ENCODE data around the gene DCBLD1. TPM values are rescaled to one million over a fixed set of nuclear protein-coding genes. Genes with fewer than 3 reads are reported as not detected.

The DCBLD1 gene
- total and polyA plus RNA-seq, 2 donors (not counting 3 experiments of a cell fraction or from before 2014, with no cell fraction given), result 30.2 to 44.3 TPM

DNA sequence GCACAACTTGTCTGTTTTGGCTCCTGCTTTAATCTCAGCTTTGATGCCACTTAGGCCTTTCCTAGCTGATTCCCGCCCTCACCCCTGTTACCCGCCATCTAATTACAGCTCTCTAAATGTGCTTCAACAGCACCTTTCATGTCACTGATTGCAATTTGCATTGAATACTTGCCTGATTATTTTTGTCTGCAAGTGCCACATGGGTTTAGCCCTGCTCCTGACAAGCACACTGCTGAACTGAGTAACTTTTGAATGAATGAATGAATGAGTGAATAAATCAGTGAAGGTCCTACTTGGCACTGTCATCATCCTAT is 591 bp upstream of the DCBLD1 start:
- Histone ChIP-seq H3K79me2 (ENCODE audit: control insufficient read depth, insufficient read depth, low read length) (peaks cover 40% of the 10 kb centered on the region), H3K4me2 (ENCODE audit: insufficient read depth, low read length) (peak overlapping the region; percentile 57), H3K36me3 (ENCODE audit: control insufficient read depth in 2 of 2, extremely low read depth in 1 of 2, insufficient read depth in 2 of 2, low read length in 2 of 2) (peaks cover 0 to 3% of the 10 kb centered on the region in 2 experiments), H3K9me1 (replicated peaks; ENCODE audit: control insufficient read depth, extremely low read depth, insufficient read depth, low read length) (no peaks in the 10 kb centered on the region), H4K20me1 (replicated peaks; ENCODE audit: control insufficient read depth, extremely low read depth, insufficient read depth, low read length) (no peaks in the 10 kb centered on the region), H3K4me3 (replicated peaks in 1 of 3; ENCODE audit: insufficient read depth in 1 of 3, low read depth in 1 of 3, low read length in 3 of 3) (peak overlapping the region; percentile 53 to 92 (median 55)), H3K4me1 (ENCODE audit: control insufficient read depth, extremely low read depth, insufficient read depth, low read length) (peaks cover 28% of the 10 kb centered on the region), H2AFZ (ENCODE audit: low read depth, low read length) (peak overlapping the region; percentile 97), H3K27me3 (ENCODE audit: control insufficient read depth in 2 of 2, insufficient read depth in 2 of 2, low read length in 2 of 2) (no peaks in the 10 kb centered on the region), H3K27ac (ENCODE audit: insufficient read depth, low read depth, low read length) (peak overlapping the region; percentile 62), H3K9me3 (replicated peaks; ENCODE audit: control insufficient read depth, insufficient read depth, low read length) (no peaks in the 10 kb centered on the region), H3K9ac (replicated peaks; ENCODE audit: extremely low read depth, insufficient read depth, low read length) (peak overlapping the region; percentile 97)
- ChIA-PET POLR2A (interaction anchor here (2.7 kb wide), 1 partner anchor 10 kb away, joined by 11 read pairs; no protein-coding TSS in a partner anchor), CTCF (interaction anchor here (0.8 to 5.8 kb wide), 7 partner anchors 10 to 79 kb away, joined by 3 to 47 read pairs (median 12); no protein-coding TSS in a partner anchor)
- intact Hi-C loops (cut with micrococcal nuclease), result loop anchor here (1.0 to 2.0 kb wide), 6 partner anchors 18 to 120 kb away; partner anchors contain the start of gene GOPC
- DNase-seq (ENCODE audit: low read depth, low spot score) (no peak), FAIRE-seq (no peak)
- dilution Hi-C loops (cut with MboI; ENCODE audit: extremely low pct_ligation_motif_present, low sequenced_read_pairs), result no loop called here
- no peak for TF ChIP-seq POLR2AphosphoS5 (IDR thresholded peaks at IDR 0.05; ENCODE audit: insufficient read depth, low read depth, low read length)
- BruUV-seq (replicated peaks), result no TSS peak

DNA sequence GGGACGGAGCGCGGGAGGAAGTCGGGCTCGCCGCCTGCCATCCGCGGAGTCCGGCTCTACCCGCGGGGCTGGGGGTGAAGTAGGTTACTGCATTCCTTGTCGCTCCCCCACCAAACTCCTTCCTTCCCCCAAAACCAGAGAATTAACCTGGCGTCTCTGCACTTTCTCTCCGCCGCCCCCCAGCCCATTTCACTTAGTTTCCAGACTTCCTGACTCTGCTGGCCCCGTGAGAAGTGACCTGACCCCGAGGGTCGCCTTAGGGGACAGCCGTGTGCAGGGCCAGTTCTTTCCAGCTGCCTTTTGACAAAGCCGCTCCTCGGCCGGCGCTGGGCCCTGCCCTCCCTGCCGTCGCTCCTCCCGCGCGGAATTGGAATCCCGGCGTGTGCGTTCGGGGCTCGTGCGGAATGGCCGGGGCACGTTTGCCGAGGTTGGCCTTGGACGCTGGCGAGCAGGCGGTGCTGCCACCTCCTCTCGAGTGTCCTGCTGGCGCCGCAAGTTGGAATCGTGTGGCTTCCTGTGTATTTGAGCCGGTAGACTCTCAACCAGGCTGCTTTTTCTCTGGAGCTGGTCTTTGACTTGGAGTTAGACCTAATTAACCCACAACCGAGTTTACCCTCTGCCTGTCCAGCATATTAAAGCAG is 650 bp downstream of the DCBLD1 start:
- H3K27ac ChIP-seq (ENCODE audit: insufficient read depth, low read depth, low read length), result peak overlapping the region; percentile 92
- dilution Hi-C loops (cut with MboI; ENCODE audit: extremely low pct_ligation_motif_present, low sequenced_read_pairs) (no loop called here), intact Hi-C loops (cut with micrococcal nuclease) (loop anchor here (1.0 to 2.0 kb wide), 3 partner anchors 8 to 38 kb away; no protein-coding TSS in a partner anchor)
- TSS peak; percentile 40 for BruUV-seq (replicated peaks)
- CTCF ChIA-PET, result interaction anchor here (0.8 to 5.8 kb wide), 17 partner anchors 9 to 121 kb away, joined by 3 to 47 read pairs (median 5); partner anchors contain the start of gene GOPC
- FAIRE-seq, result peak; percentile 60
- H3K79me2 ChIP-seq (ENCODE audit: control insufficient read depth, insufficient read depth, low read length), result peaks cover 52% of the 10 kb centered on the region
- H3K9ac ChIP-seq (replicated peaks; ENCODE audit: extremely low read depth, insufficient read depth, low read length), result peak overlapping the region; percentile 97
- peak overlapping the region; percentile 65 for H2AFZ ChIP-seq (ENCODE audit: low read depth, low read length)
- POLR2A ChIA-PET, result interaction anchor here (1.0 to 2.7 kb wide), 5 partner anchors 8 to 119 kb away, joined by 3 to 11 read pairs (median 7); partner anchors contain the start of gene GOPC
- H3K4me2 ChIP-seq (ENCODE audit: insufficient read depth, low read length), result peak overlapping the region; percentile 95
- H4K20me1 ChIP-seq (replicated peaks; ENCODE audit: control insufficient read depth, extremely low read depth, insufficient read depth, low read length), result no peaks in the 10 kb centered on the region
- no peaks in the 10 kb centered on the region for H3K9me1 ChIP-seq (replicated peaks; ENCODE audit: control insufficient read depth, extremely low read depth, insufficient read depth, low read length)
- no peaks in the 10 kb centered on the region for H3K9me3 ChIP-seq (replicated peaks; ENCODE audit: control insufficient read depth, insufficient read depth, low read length)
- peaks cover 28% of the 10 kb centered on the region for H3K4me1 ChIP-seq (ENCODE audit: control insufficient read depth, extremely low read depth, insufficient read depth, low read length)
- no peaks in the 10 kb centered on the region for H3K27me3 ChIP-seq (ENCODE audit: control insufficient read depth in 2 of 2, insufficient read depth in 2 of 2, low read length in 2 of 2)
- no peak for TF ChIP-seq EZH2 (IDR thresholded peaks at IDR 0.05; ENCODE audit: borderline replicate concordance, low read depth, low read length, severe bottlenecking)
- TF ChIP-seq, protein P1, sequence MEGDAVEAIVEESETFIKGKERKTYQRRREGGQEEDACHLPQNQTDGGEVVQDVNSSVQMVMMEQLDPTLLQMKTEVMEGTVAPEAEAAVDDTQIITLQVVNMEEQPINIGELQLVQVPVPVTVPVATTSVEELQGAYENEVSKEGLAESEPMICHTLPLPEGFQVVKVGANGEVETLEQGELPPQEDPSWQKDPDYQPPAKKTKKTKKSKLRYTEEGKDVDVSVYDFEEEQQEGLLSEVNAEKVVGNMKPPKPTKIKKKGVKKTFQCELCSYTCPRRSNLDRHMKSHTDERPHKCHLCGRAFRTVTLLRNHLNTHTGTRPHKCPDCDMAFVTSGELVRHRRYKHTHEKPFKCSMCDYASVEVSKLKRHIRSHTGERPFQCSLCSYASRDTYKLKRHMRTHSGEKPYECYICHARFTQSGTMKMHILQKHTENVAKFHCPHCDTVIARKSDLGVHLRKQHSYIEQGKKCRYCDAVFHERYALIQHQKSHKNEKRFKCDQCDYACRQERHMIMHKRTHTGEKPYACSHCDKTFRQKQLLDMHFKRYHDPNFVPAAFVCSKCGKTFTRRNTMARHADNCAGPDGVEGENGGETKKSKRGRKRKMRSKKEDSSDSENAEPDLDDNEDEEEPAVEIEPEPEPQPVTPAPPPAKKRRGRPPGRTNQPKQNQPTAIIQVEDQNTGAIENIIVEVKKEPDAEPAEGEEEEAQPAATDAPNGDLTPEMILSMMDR (IDR thresholded peaks at IDR 0.05; ENCODE audit: extremely low read depth in 1 of 2, insufficient read depth in 1 of 2, low read depth in 1 of 2, low read length in 2 of 2), result no peak
- no peak for TF ChIP-seq MYC (IDR thresholded peaks at IDR 0.05; ENCODE audit: low read depth, low read length)
- no peak for TF ChIP-seq JUN (IDR thresholded peaks at IDR 0.05; ENCODE audit: borderline replicate concordance, insufficient read depth, insufficient read length, low read depth)
- TF ChIP-seq, protein P2, sequence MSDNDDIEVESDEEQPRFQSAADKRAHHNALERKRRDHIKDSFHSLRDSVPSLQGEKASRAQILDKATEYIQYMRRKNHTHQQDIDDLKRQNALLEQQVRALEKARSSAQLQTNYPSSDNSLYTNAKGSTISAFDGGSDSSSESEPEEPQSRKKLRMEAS (IDR thresholded peaks at IDR 0.05; ENCODE audit: insufficient read depth, insufficient read length), result peak; percentile 51
- no peak for TF ChIP-seq GATA2 (IDR thresholded peaks at IDR 0.05; ENCODE audit: insufficient read depth, insufficient read length, low read depth, low read length)
- peak; percentile 54 for TF ChIP-seq POLR2A (IDR thresholded peaks at IDR 0.05; ENCODE audit: low read depth, low read length)
- TF ChIP-seq POLR2AphosphoS5 (IDR thresholded peaks at IDR 0.05; ENCODE audit: insufficient read depth, low read depth, low read length), result no peak
- TF ChIP-seq FOS (IDR thresholded peaks at IDR 0.05; ENCODE audit: borderline replicate concordance, insufficient read depth, low read length), result no peak
- peak; percentile 64 for DNase-seq (ENCODE audit: low read depth, low spot score)
- H3K36me3 ChIP-seq (ENCODE audit: control insufficient read depth in 2 of 2, extremely low read depth in 1 of 2, insufficient read depth in 2 of 2, low read length in 2 of 2), result peaks cover 0 to 3% of the 10 kb centered on the region in 2 experiments
- peak overlapping the region; percentile 53 to 94 (median 92) for H3K4me3 ChIP-seq (replicated peaks in 1 of 3; ENCODE audit: insufficient read depth in 1 of 3, low read depth in 1 of 3, low read length in 3 of 3)

Data from endothelial cell of umbilical vein (primary cell).